Right ventricle myocardium superior (tissue), 1 donor: Measurements from ENCODE around the gene CD82. TPM values are rescaled to one million over a fixed set of nuclear protein-coding genes. Genes with fewer than 3 reads are reported as not detected.
"Not testable (repeated sequence)": the region's sequence is repeated elsewhere in the genome, so short reads cannot be mapped to it uniquely, and the experiment has no call there.

Experiments used
- ATAC-seq: fragments of 200-7000 bp; cut with Tn5 transposase; one replicate; pipeline ENCODE4 v1.9.1; 2020; ENCODE audit warnings: mild to moderate bottlenecking; ENCODE audit not compliant: poor library complexity
- DNase-seq: peaks from one replicate; pipeline ENCODE4 v3.0.0-alpha.2; 2020
- intact Hi-C: fragments of 100-400 bp; cut with DNase I; formaldehyde crosslinking; loops from one replicate; pipeline ENCODE4 v1.11.2; 2022
- total RNA-seq: library from RNA; stranded (reverse); fragmentation: NEBNext Ultra II Directional; extraction: Animal tissue kit (Norgen Biotek cat#: 25700); gene quantifications from one replicate; pipeline ENCODE4 v1.2.1, GENCODE V29; 2021
- donor health status: DM: no; HTN: yes; CAD: no; lungs with severe emphysema.

Gene CD82
- total RNA-seq, 1 donor from 2014 or later: 54.6 TPM

GRCh38 chr11:44555031-44555800 is 10.2 kb upstream of the CD82 start:
- intact Hi-C loops: no loop called here
- no peak for DNase-seq
- no peak for ATAC-seq

- intact Hi-C loops: loop anchor here (2.0 kb wide), 1 partner anchor 60 kb away; no protein-coding TSS in a partner anchor
- DNase-seq (peak; percentile 81), ATAC-seq (peak; percentile 89)
Observed at GRCh38 chr11:44556735-44557409, 8.6 kb upstream of the CD82 start.

- DNase-seq (no peak), ATAC-seq (no peak)
- intact Hi-C loops: loop anchor here (2.0 kb wide), 1 partner anchor 59 kb away; no protein-coding TSS in a partner anchor
Observed at GRCh38 chr11:44557464-44557863, 8.0 kb upstream of the CD82 start.

GRCh38 chr11:44559207-44559939 is 6.1 kb upstream of the CD82 start:
- no peak for DNase-seq
- intact Hi-C loops: no loop called here
- ATAC-seq: no peak

GRCh38 chr11:44559940-44560300 is 5.5 kb upstream of the CD82 start:
- DNase-seq, ATAC-seq: not testable (repeated sequence)
- intact Hi-C loops: loop anchor here (5.0 kb wide), 1 partner anchor 352 kb away; no protein-coding TSS in a partner anchor

GRCh38 chr11:44561275-44561805 is 4.1 kb upstream of the CD82 start:
- intact Hi-C loops: loop anchor here (5.0 kb wide), 1 partner anchor 351 kb away; no protein-coding TSS in a partner anchor
- ATAC-seq (no peak), DNase-seq (no peak)

- ATAC-seq (no peak), DNase-seq (no peak)
- intact Hi-C loops: loop anchor here (5.0 kb wide), 1 partner anchor 350 kb away; no protein-coding TSS in a partner anchor
Observed at GRCh38 chr11:44561964-44562734, 3.3 kb upstream of the CD82 start.

GRCh38 chr11:44562845-44563460 is 2.5 kb upstream of the CD82 start:
- no peak for DNase-seq
- intact Hi-C loops: loop anchor here (5.0 kb wide), 1 partner anchor 349 kb away; no protein-coding TSS in a partner anchor
- no peak for ATAC-seq

- DNase-seq (no peak), ATAC-seq (no peak)
- intact Hi-C loops: loop anchor here (5.0 kb wide), 1 partner anchor 349 kb away; no protein-coding TSS in a partner anchor
Observed at GRCh38 chr11:44563711-44564110, 1.8 kb upstream of the CD82 start.

- ATAC-seq: no peak
- intact Hi-C loops: loop anchor here (5.0 kb wide), 1 partner anchor 348 kb away; no protein-coding TSS in a partner anchor
Observed at GRCh38 chr11:44564166-44564565, 1.3 kb upstream of the CD82 start.

GRCh38 chr11:44564670-44565210 is 723 bp upstream of the CD82 start:
- DNase-seq: peak; percentile 91
- ATAC-seq: peak; percentile 72
- intact Hi-C loops: loop anchor here (5.0 kb wide), 1 partner anchor 348 kb away; no protein-coding TSS in a partner anchor

More at GRCh38 chr11:44564166-44564565, 1.3 kb upstream of the CD82 start:
- peak; percentile 61 for DNase-seq

- ATAC-seq: no peak
- intact Hi-C loops: no loop called here
- no peak for DNase-seq
Observed at GRCh38 chr11:44565953-44566949, 788 bp downstream of the CD82 start.

GRCh38 chr11:44566952-44567875 is 1.8 kb downstream of the CD82 start:
- ATAC-seq (no peak), DNase-seq (no peak)
- intact Hi-C loops: no loop called here

GRCh38 chr11:44567876-44568256 is 2.4 kb downstream of the CD82 start:
- intact Hi-C loops: no loop called here
- DNase-seq (no peak), ATAC-seq (no peak)

GRCh38 chr11:44568331-44568657 is 2.8 kb downstream of the CD82 start:
- DNase-seq: no peak
- intact Hi-C loops: no loop called here
- no peak for ATAC-seq
